ENCODE data around the gene NOL6. TPM values are rescaled to one million over a fixed set of nuclear protein-coding genes. Genes with fewer than 3 reads are reported as not detected.
A peak's percentile ranks its signal among the peaks of the same experiment; 100 is the strongest.
"Not testable (repeated sequence)": the region's sequence is repeated elsewhere in the genome, so short reads cannot be mapped to it uniquely, and the experiment has no call there.

NOL6 gene, protein sequence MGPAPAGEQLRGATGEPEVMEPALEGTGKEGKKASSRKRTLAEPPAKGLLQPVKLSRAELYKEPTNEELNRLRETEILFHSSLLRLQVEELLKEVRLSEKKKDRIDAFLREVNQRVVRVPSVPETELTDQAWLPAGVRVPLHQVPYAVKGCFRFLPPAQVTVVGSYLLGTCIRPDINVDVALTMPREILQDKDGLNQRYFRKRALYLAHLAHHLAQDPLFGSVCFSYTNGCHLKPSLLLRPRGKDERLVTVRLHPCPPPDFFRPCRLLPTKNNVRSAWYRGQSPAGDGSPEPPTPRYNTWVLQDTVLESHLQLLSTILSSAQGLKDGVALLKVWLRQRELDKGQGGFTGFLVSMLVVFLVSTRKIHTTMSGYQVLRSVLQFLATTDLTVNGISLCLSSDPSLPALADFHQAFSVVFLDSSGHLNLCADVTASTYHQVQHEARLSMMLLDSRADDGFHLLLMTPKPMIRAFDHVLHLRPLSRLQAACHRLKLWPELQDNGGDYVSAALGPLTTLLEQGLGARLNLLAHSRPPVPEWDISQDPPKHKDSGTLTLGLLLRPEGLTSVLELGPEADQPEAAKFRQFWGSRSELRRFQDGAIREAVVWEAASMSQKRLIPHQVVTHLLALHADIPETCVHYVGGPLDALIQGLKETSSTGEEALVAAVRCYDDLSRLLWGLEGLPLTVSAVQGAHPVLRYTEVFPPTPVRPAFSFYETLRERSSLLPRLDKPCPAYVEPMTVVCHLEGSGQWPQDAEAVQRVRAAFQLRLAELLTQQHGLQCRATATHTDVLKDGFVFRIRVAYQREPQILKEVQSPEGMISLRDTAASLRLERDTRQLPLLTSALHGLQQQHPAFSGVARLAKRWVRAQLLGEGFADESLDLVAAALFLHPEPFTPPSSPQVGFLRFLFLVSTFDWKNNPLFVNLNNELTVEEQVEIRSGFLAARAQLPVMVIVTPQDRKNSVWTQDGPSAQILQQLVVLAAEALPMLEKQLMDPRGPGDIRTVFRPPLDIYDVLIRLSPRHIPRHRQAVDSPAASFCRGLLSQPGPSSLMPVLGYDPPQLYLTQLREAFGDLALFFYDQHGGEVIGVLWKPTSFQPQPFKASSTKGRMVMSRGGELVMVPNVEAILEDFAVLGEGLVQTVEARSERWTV
- 10 to 100 TPM; 20.8 to 34.9 TPM for total RNA-seq

DNA sequence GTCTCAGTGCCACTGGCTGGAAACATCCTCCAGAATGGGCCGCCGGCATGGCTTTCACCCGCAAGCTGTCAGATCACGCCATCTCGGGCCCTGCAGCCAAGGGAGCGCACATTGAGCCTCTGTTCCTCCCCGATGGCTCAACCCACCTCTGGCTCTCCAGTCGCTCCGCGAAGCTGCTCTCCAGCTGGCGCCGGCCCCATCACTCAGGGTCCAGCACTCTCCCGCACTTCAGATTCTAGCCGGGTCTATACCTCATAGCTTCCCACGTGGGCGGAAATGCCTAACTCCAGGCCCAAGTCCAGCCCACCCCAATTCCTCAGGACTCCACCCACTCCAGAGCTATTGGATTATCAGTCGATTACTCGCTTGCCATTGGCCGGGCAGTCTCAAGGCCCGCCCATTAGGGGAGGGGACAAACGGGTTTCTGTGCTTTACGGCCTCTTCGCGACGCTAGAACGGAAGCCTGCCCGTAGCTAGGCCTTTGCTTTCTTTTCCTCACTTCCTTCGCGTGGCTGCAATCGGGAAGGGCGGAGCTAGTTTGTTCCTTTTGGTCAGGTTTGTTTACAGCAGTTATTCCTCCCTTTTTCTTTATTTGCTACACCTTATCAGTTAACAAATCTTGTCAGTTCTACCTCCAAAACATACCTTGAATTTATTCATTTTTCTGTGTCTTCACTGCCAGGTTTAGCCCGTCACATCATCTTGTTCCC is at the start of gene NOL6:
NOL6 (minus strand) TSS at position 282 of the 710 bp plus-strand sequence; CDS start at position 200, 82 bp downstream.
- Histone ChIP-seq H3K27me3 (replicated peaks; ENCODE audit: insufficient read depth) (no peaks in the 10 kb centered on the region), H3K36me3 (peaks cover 14% of the 10 kb centered on the region), H3K9me3 (no peaks in the 10 kb centered on the region), H3K4me1 (ENCODE audit: control insufficient read depth in 1 of 2, low read depth in 2 of 2) (peaks cover 8 to 22% of the 10 kb centered on the region in 2 donors), H3K27ac (peak within 1 kb of the TSS; percentile 65 to 78), H3K4me3 (peak within 1 kb of the TSS; percentile 99)
- TF ChIP-seq, protein P1, sequence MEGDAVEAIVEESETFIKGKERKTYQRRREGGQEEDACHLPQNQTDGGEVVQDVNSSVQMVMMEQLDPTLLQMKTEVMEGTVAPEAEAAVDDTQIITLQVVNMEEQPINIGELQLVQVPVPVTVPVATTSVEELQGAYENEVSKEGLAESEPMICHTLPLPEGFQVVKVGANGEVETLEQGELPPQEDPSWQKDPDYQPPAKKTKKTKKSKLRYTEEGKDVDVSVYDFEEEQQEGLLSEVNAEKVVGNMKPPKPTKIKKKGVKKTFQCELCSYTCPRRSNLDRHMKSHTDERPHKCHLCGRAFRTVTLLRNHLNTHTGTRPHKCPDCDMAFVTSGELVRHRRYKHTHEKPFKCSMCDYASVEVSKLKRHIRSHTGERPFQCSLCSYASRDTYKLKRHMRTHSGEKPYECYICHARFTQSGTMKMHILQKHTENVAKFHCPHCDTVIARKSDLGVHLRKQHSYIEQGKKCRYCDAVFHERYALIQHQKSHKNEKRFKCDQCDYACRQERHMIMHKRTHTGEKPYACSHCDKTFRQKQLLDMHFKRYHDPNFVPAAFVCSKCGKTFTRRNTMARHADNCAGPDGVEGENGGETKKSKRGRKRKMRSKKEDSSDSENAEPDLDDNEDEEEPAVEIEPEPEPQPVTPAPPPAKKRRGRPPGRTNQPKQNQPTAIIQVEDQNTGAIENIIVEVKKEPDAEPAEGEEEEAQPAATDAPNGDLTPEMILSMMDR (IDR thresholded peaks at IDR 0.05): no peak
- ATAC-seq (ENCODE audit: insufficient number of reproducible peaks, low FRiP score, low read depth) (peak; percentile 100), DNase-seq (ENCODE audit: low spot score) (peak; percentile 97)

DNA sequence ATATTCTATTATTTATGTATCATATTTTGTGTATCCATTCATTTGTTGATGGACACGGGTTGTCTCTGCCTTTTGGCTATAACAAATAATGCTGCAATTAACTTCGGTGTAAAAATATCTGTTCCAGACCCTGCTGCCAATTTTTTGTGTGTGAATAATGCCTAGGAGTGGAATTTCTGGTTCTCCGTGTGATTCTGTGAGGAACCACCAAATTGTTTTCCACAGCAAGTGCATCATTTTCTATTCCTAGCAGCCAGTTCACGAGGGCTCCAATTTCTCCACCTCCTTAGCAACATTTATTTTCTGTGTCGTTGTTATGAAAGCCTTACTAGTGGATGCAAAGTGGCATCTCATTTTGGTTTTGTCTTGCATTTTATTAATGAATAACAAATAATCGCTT is 48.1 kb upstream of the NOL6 start:
- ATAC-seq (ENCODE audit: insufficient number of reproducible peaks, low FRiP score, low read depth); H3K36me3 ChIP-seq; H3K4me3 ChIP-seq; H3K27ac ChIP-seq; H3K27me3 ChIP-seq (replicated peaks; ENCODE audit: insufficient read depth); H3K9me3 ChIP-seq; DNase-seq (ENCODE audit: low spot score): not testable (repeated sequence)
- peaks cover 3 to 15% of the 10 kb centered on the region in 2 donors for H3K4me1 ChIP-seq (ENCODE audit: control insufficient read depth in 1 of 2, low read depth in 2 of 2)

DNA sequence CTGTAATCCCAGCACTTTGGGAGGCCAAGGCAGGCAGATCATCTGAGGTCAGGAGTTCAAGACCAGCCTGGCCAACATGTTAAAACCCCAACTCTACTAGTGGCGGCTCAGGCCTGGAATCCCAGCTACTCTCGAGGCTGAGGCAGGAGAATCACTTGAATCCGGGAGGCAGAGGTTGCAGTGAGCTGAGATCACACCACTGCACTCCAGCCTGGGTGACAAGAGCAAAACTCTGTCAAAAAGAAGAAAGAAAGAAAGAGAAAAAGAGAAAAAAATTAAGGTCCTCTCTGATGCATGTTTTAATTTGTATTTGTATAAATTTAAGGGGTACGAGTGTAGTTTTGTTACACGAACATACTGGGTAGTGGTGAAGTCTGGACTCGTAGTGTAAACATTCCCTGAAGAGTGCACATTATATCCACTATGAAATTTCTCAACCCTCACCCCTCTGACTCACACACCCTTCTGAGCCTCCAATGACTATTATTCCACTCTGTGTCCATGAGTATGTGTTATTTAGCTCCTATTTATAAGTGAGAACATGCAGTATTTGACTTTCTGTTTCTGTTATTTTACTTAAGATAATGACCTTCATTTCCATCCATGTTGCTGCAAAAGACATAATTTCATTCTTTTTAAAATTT is 44.3 kb upstream of the NOL6 start:
- not testable (repeated sequence) for DNase-seq (ENCODE audit: low spot score); ATAC-seq (ENCODE audit: insufficient number of reproducible peaks, low FRiP score, low read depth)

DNA sequence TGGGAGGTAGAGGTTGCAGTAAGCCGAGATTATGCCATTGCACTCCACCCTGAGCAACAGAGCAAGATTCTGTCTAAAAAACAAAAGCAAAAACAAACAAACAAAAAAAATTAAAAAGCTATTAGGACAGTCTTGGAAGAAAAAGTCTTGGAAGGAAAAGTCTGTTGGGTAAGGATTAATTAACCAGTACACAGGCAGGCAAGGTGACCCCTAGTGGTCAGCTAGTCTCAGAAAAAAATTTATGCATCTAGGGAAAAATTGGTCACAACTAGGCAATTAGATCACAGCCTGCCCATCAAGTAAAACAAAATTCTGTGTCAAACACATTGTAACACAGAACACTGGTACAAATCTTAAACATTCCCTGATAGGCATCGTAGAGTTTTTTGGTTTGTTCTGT is 43.6 kb upstream of the NOL6 start:
- TF ChIP-seq, protein P1 (IDR thresholded peaks at IDR 0.05): peak; percentile 45
- H3K27ac ChIP-seq: no peak overlapping the region
- no peaks in the 10 kb centered on the region for H3K36me3 ChIP-seq
- DNase-seq (ENCODE audit: low spot score) (no peak), ATAC-seq (ENCODE audit: insufficient number of reproducible peaks, low FRiP score, low read depth) (no peak)
- H3K4me1 ChIP-seq (ENCODE audit: control insufficient read depth in 1 of 2, low read depth in 2 of 2): no peaks in the 10 kb centered on the region
- no peaks in the 10 kb centered on the region for H3K27me3 ChIP-seq (replicated peaks; ENCODE audit: insufficient read depth)
- no peaks in the 10 kb centered on the region for H3K9me3 ChIP-seq
- H3K4me3 ChIP-seq: no peak overlapping the region

More for the DNA sequence above, 44.3 kb upstream of the NOL6 start:
- not testable (repeated sequence) for H3K36me3 ChIP-seq; H3K27me3 ChIP-seq (replicated peaks; ENCODE audit: insufficient read depth); H3K4me3 ChIP-seq; H3K27ac ChIP-seq; H3K9me3 ChIP-seq; H3K4me1 ChIP-seq (ENCODE audit: control insufficient read depth in 1 of 2, low read depth in 2 of 2)

DNA sequence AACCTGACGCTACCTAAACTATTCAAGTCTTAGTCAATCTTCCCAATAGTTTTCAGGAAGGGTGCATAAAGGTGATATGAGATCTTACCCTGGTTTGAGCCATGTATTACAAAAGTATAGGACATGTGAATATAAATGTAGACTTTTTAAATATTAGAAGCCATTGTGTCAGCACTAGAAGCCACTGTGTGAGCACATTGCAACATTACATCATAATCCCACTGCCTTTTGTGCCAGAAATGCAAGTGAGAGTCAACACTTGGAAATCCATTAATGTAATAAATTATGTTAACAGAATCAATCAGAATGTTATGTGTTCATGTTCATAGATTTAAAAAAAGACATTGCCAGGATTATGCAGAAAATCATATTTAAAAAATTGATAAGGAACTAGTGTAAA is 42.7 kb upstream of the NOL6 start:
- DNase-seq (ENCODE audit: low spot score); H3K4me3 ChIP-seq; ATAC-seq (ENCODE audit: insufficient number of reproducible peaks, low FRiP score, low read depth); H3K36me3 ChIP-seq; H3K27ac ChIP-seq; H3K27me3 ChIP-seq (replicated peaks; ENCODE audit: insufficient read depth); H3K9me3 ChIP-seq; H3K4me1 ChIP-seq (ENCODE audit: control insufficient read depth in 1 of 2, low read depth in 2 of 2): not testable (repeated sequence)

DNA sequence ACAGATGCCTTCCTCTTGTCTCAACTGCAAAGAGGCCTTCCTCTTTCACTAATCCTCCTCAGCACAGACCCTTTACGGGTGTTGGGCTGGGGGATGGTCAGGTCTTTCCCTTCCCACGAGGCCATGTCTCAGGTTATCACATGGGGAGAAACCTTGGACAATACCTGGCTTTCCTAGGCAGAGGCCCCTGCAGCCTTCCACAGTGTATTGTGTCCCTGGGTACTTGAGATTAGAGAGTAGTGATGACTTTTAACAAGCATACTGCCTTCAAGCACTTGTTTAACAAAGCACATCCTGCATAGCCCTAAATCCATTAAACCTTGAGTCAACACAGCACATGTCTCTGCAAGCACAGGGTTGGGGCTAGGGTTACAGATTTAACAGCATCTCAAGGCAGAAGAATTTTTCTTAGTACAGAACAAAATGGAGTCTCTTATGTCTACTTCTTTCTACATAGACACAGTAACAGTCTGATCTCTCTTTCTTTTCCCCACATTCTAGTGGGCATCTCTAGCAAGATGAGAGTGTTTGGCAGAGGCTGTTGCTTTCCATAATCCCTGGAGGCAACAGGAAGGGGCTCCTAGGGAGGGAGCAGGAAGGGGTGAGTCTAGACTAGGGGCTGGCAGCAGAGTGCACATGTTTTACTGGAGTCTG is 41.7 kb upstream of the NOL6 start:
- H3K4me1 ChIP-seq (ENCODE audit: control insufficient read depth in 1 of 2, low read depth in 2 of 2); H3K4me3 ChIP-seq; ATAC-seq (ENCODE audit: insufficient number of reproducible peaks, low FRiP score, low read depth); H3K27ac ChIP-seq; H3K27me3 ChIP-seq (replicated peaks; ENCODE audit: insufficient read depth); H3K36me3 ChIP-seq; DNase-seq (ENCODE audit: low spot score); H3K9me3 ChIP-seq: not testable (repeated sequence)

DNA sequence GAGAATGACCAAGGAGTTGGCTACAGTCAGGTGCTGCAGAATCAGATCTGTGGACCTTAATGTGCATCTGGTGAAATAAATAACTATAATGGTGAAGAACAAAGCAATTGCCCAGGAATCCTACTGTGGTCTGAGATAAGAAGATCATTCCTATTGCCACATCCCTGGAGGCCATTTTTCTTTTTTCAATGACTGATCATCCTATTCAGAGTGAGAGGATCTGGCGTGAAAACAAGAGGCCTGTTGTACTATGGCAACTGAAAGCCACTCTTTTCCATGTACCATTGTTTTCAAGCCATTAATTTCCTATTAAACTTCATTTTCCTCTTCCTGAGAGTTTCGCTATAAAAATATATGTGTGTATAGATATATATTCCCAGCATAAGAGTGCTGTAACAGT is 38.8 kb upstream of the NOL6 start:
- H3K4me1 ChIP-seq (ENCODE audit: control insufficient read depth in 1 of 2, low read depth in 2 of 2); H3K27me3 ChIP-seq (replicated peaks; ENCODE audit: insufficient read depth); H3K4me3 ChIP-seq; H3K9me3 ChIP-seq; H3K27ac ChIP-seq; ATAC-seq (ENCODE audit: insufficient number of reproducible peaks, low FRiP score, low read depth); DNase-seq (ENCODE audit: low spot score); H3K36me3 ChIP-seq: not testable (repeated sequence)

DNA sequence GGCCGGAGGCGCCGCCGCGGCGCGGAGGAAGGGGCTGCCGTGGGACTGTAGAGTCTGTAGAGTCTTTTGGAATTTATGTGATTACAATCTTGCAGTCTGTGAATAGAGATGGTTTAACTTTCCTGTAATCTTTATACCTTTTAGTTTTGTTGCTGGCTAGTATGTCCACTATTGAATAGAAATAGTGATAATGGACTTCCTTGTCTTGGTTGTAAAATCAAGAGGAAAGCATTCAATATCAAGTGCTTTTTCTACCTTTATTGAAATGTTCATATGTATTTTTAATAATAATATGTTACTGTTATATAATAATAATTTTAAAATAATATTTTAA is 37.4 kb upstream of the NOL6 start:
- DNase-seq (ENCODE audit: low spot score); H3K9me3 ChIP-seq; H3K27me3 ChIP-seq (replicated peaks; ENCODE audit: insufficient read depth); ATAC-seq (ENCODE audit: insufficient number of reproducible peaks, low FRiP score, low read depth); H3K36me3 ChIP-seq; H3K4me1 ChIP-seq (ENCODE audit: control insufficient read depth in 1 of 2, low read depth in 2 of 2): not testable (repeated sequence)
- H3K4me3 ChIP-seq: peak overlapping the region; percentile 97
- peak overlapping the region; percentile 64 to 86 for H3K27ac ChIP-seq

All from thoracic aorta (tissue), 2 donors.